ENCODE measurements around the gene HCN3.

The HCN3 gene

DNA sequence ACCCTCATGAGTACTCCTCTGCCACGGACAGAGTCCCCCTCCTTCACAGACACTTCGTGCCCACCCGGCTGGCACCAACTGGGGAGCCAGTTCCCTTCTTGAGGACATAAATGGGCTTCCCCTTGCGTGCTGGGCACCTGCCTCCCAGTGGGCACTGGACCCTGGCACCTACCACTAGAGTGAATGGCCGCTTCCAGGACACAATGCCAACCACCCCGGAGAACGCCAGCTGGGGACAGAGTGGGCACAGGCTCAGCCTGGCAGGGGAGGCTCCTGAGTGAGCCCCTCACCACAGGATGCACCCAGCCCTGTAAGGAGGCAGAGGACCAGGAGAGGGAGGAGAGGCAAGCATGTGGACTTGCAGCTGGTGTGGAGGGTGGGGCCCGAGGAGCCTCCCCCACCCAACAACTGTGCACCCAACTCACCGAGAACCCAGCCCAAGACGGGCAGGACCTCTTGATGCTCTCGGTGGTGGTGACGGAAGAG lies 23.0 kb upstream of the HCN3 start:
- no peak for DNase-seq (ENCODE audit: low read depth in 2 of 2, low spot score in 1 of 2)

DNA sequence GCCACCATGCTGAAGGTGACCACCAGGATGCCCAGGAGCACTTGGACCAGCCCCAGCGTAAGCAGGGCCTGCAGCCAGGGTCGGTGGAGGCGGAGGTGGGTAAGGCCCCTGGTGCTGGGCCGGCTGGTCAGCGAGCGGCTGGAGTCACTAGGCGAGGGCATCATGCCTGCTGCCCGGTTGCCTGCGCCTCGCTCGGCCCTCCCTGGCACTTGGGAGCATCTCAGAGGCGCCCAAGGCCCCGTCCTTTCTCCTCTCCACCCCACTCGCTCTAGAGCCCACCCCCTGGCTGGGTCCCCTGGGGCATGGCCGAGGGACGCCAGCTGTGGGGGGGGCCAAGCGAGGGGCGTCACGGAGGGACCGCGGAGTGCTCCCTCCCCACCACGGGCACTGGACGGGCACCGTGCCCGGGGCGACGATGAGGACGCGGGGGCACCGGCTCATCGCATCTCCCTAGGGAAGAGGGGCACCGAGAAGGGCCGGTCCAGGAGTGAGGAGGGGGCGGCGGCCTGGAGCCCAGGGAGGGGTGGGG lies 22.5 kb upstream of the HCN3 start:
- no peak for DNase-seq (ENCODE audit: low read depth in 2 of 2, low spot score in 1 of 2)

DNA sequence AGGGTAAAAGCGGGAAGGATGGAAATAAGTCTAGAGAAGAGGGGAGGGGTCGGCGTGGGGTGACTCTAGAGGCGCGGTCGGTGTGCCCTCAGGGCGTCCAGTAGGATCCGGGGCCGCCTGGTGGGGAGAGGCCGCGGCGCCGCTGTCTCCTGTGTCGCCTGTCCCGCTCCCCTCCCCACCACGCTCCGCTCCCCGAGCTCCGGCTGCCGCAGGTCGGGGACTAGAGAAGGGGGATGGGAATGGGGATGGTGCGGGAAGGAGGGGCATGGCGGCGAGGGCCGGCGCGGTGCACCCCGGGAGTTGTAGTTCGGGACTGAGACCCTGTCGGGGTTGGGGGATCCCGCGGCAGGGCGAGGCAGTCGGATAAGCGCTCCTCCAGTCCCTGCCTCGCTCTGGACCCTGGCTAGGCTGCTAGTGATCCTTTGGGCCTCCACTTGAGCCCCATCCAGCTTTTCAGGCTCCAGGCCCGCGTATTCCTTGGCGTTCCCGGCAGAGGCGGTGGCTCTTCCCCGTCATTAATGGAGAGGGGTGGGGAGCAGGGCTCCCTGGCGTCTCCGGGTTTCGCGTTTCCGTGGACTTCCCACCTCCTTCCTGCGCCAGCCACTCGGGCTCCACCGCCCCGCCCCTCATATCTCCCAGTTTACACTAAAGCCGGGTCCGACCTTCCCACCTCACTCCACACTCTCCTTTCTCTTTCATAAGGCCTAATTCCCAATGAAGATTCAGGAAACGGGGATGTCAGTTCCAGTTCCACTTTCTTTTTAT lies 21.8 kb upstream of the HCN3 start, which contains the start of gene ENTREP3:
Gene ENTREP3 (minus strand): TSS at position 241 of the 765 bp plus-strand sequence. CDS start 606 bp downstream, outside the sequence.
- peak in 1 of 2 donors; percentile 42 for DNase-seq (ENCODE audit: low read depth in 2 of 2, low spot score in 1 of 2)

DNA sequence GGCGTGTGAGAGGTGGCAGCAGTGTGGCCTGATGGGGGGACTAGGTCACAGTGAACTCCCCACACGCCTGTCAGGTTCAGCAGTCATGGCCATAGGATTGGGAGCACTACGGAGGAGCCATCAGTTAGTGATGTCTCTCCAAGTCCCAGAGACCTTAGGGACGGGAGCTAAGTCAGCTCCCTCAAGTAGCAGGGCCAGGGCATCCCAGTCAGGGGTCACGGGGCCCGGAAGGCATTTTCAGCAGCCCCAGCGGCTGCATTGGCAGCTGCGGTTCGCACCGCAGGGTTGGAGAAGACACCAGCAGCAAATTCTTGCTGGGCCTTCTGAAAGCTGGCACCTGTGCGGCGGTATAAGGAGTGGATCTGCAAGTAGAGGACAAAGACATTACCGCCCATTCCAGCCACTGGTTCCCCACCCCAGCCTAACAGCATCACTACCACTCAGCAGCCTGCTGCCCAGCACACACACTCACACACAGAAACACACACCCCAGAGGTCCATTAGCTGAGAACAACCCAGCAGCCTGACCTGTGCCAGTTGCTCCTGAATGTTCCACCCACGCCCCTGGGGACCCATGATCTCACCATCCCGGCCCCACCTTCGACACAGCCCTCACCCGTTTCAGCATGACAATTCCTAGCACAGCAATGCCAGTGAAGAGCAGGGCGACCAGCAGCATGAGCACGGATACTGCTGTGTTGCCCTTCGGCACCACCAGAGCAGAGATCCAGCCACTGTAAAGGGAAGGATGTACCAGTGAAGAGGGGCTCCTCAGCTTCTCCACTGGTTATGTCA lies 21.0 kb upstream of the HCN3 start:
- no peak for DNase-seq (ENCODE audit: low read depth in 2 of 2, low spot score in 1 of 2)

DNA sequence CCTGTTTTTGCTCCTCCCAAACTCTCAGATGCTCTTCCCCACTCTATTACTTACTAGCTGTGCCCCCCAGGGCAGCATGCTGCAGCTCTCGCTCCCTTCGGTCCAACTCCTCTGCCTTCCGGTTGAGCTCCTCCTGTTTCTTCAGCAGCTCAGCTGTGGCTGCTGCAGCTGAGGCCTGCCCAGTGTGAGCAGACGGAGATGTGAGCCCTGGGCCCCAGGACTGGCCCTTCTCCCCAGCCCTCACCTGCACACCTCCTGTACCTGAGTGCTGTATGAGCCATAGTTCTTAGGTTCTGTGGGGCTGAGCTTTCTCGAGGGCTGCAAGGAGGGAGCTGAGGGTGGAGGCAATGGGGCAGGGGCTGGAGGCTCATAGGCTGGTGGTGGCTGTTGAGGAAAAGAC lies 17.0 kb upstream of the HCN3 start:
- DNase-seq (ENCODE audit: low read depth in 2 of 2, low spot score in 1 of 2): no peak

DNA sequence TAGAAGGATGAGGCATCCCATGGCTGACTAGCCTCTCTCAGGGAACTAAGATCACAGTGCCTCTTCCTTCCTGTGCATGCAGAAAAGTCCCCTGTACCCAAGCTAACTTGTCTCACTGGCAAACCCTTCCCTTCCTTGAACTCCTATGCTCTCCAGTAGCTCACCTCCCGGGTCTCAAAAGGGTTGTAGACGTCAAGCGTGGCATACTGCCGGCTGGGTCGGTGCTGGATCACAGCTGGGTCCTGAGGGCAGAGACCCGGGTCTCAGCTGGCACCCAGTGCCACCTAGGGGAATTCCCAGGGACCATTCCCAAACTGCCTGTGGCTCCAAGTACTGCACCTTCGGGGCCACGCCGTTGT lies 15.8 kb upstream of the HCN3 start:
- DNase-seq (ENCODE audit: low read depth in 2 of 2, low spot score in 1 of 2): no peak

DNA sequence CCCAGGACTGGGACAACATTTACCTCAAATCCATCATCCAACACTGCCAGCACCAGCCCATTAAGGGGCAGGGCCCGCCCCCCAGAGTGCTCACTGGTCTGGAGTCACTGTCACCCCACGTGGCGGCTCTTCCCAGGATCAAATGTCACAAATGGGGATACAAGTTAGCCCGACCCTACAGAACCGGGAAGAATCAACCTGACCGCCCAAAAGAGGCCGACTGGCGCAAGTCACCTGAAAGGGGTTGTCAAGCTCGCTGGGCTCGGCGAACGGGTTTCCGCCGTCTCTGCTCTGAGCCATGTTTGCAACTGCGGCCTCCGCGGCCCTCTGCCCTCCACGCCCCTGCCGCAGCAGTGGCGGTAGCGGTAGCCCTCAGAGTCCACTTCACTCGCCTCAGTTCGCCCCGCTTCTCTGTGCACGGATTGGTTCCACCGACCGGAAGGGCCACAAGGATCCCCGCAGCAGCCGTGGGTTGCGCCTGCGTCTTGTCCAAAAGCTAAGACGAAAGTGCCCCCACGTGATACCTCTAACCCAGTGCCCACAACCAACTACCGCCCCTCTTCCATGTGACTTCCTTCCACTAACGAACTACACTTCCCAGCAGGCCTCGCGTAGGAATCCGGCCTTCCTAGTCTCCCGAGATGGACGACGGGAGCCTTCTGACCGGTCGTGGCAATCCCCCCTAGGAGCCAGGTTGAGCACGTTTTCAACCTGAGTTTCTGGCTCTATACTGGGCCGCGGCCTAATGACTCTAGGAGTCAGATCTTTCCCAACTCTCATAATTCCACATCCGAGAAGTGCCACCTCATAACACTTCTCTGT lies 15.2 kb upstream of the HCN3 start, which contains the start of gene SCAMP3:
Gene SCAMP3 (minus strand): TSS at position 509 of the 822 bp plus-strand sequence. CDS start 209 bp downstream, at position 300.
- peak; percentile 66 to 74 for DNase-seq (ENCODE audit: low read depth in 2 of 2, low spot score in 1 of 2)

DNA sequence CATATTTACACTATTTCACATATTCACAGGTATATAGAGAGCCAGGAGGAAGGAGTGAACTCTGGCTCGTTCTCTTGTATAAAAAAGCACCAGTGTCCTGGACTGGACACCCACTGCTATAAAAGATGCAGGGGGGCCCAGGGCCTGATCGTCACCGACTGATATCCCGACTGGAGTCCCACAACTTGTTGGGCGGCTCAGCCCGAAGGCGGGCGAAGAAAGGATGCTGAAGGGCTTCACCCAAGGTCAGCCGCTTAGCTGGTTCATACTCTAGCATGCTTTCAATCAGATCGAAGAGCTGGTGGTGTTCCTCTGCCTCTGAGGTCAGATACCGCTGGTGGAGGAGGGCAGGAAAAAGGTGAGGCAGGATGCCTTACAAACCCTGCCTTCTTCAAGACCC lies 14.2 kb upstream of the HCN3 start:
- no peak for DNase-seq (ENCODE audit: low read depth in 2 of 2, low spot score in 1 of 2)

DNA sequence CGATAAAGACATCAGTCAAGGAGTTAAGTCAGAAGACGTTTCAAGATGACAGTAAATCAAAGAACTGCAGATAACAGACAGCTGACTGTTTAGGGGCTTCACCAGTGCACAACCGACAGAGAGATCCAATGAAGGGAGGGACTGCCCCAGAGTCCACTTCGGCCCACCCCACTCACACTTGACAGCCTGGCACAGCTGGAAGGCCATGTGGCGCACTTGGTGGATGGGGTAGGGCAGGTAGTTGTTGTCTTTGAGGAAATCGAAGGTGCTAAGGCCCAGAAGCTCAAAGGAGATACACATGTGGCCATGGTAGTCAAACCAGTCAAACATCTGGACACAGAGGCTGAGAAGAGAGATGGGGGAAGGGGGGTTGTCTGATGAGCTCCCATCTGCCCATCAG lies 10.7 kb upstream of the HCN3 start:
- DNase-seq (ENCODE audit: low read depth in 2 of 2, low spot score in 1 of 2): no peak

DNA sequence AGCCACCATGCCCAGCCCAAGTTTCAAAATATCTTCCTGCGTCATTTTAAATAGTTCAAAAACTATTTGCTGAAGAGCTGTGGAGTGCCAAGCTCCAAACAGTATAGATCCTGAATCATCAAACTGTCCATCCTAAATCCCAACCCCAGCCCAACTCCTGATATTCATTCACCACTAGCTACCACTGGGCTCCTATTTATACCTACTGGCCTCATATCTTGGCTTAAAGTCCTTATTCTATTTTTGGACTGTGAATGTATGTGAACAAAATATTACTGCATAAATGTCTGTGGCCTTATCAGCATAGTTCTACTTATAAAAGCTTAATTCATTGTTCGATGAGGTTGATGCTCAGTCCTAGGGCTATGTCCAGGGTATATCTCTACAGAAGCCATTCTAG lies 9.9 kb upstream of the HCN3 start:
- no peak for DNase-seq (ENCODE audit: low read depth in 2 of 2, low spot score in 1 of 2)

DNA sequence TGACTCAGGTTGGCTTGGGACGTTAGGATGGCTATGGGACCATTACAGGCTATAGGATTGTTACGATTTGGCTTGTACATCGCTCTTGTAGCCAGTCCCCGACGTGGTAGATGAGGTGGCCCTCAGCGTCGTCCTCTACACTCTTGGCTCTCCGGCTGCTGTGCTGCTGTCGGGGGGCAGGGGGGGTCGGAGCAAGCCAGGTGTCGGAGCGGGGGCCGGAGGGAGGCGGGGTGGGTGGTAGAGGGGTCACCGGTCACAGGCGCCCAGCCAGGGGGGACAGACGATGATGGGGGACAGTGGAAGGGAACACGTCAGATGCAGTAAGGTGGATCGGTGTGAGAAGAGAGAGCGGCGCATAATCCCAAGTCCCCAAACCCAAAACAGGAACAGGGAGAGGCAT lies 8.6 kb upstream of the HCN3 start:
- no peak for DNase-seq (ENCODE audit: low read depth in 2 of 2, low spot score in 1 of 2)

DNA sequence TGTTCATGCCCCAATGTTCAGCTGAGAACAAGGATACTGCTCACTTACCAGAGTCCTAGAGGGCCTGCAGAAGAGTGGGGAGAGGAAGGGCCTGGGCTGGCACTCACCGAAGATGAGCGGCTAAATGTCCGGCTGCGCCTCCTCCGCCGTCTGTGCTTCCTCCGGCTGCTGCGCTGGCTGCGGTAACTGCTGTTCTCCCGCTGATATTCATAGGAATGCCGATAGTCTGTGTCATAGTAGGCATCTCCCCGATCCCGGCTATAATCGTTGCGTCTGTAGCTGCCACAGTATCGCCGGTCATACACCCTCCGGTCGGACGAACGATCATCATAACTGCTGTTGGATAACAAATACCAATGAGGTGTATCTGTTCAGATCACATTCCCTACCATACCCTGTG lies 7.9 kb upstream of the HCN3 start:
- no peak for DNase-seq (ENCODE audit: low read depth in 2 of 2, low spot score in 1 of 2)

DNA sequence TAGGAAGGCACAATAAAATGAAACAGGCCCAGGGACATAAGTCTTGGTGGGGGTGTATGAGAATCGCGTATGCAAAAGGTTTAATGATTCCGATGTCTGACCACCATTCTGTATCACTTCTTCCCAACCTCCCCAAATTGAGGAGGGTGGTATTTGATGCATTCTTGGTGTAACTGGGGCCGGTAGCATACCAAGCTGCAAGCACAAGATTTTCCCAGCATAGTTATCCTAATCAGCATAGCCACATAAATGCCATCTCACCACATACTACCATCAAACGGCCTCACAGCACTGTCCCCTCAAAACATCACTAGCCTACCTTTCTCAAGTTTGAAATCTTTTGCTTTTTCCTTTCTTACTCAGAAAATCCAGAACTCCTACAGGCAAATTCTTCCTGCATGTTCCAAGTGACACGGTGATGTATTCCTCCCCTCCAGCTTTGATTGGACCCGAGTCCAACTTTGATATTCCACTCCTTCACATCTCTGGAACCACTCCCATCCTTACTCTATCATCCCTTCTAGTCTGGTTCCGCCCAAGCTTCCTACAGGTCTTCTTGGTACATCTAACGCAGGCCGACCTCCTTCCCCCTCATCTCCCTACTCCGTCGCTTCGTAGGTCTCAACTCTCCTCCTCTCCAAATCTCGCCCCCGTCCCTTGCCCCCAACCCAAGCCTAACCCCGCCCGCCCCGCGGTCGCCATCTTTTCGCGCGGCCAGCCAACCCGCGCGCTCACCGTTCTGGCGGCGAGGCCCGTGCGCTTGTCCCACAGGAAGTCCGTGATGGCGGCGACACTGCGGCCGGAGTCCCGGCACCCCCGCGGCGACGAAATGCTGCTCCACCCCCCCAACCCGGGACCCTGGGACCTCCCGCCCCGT lies 4.6 kb upstream of the HCN3 start:
- DNase-seq (ENCODE audit: low read depth in 2 of 2, low spot score in 1 of 2): peak in 1 of 2 donors; percentile 25

DNA sequence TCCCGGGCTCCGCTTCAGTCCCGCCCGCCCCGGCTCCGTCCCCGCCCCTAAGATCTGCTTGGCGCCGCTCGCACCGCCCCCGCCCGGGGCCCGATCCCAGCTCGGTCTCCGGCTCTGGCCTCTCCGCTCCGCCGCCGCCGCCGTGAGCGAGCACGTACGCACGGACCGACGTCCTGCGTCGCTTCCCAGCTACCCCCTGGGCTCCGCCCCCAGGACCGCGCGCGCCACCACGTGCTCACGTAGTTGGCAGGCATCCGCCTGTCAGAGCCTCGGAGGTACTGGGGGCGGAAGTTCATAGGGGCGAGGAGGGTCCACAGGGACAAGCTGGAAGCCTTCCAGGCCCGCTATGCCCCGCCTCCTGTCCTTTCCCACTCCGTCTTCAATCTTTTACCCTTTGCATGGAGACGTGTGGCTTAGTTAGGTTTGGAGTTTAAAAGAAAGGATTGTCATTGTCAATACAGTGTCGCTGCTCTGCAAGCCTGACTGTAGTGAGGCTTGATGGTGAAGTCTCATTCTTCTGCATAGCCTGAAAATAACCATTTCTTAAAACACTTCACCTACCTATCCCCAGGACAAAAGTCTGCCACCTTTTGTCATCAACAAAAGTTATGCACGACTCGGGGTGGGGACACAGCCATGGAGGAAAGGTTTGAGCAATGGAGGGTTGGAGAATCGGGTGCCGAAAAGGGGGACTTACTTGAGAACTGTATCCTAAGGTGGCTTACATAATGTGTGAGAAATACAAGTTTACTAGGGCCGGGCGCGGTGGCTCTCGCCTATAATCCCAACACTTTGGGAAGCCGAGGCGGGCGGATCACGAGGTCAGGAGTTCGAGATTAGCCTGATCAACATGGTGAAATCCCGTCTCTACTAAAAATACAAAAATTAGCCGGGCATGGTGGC lies 3.7 kb upstream of the HCN3 start, which contains the start of gene CLK2:
Gene CLK2 (minus strand): TSS at position 162 of the 903 bp plus-strand sequence. CDS start 2,527 bp downstream, outside the sequence.
- DNase-seq (ENCODE audit: low read depth in 2 of 2, low spot score in 1 of 2): peak; percentile 83 to 91

DNA sequence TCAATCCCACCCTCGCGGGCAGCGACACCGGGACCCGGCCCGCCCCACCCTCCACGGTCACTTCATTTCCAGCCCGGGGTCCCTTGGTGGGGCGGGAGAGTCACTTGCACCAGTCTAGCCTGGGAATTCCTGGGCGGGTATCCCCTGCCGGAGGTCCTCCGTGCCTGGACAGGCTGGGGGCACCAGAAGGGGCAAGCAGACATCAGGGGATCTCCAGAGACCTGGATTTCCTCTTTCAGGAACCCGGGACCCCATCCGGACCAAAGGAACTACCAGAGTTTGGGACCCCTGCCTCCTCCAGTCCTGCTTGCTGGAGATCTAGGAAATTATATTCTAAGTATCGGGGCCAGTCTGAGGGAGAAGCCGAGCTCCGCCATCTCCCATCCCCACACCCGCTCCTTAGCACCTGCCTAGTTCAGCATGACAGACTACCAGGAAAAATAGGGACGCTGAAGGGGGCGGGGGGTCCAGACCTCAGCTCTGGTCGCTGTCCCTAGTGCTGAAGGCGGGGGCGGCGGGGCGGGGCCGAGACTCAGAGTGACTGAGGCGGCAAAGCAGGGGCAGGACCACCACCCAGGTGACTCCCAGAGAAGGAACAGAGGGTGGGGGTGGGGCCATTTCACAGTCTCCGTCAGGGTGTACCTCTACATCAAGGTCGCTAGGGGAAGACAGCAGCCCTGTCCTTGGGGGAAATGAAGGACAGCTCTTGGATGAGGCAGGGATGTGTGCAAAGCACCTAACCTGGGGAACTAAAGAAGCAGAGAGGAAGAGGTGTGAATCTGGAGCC lies 832 bp downstream of the HCN3 start:
- DNase-seq (ENCODE audit: low read depth in 2 of 2, low spot score in 1 of 2): peak; percentile 39 to 48

DNA sequence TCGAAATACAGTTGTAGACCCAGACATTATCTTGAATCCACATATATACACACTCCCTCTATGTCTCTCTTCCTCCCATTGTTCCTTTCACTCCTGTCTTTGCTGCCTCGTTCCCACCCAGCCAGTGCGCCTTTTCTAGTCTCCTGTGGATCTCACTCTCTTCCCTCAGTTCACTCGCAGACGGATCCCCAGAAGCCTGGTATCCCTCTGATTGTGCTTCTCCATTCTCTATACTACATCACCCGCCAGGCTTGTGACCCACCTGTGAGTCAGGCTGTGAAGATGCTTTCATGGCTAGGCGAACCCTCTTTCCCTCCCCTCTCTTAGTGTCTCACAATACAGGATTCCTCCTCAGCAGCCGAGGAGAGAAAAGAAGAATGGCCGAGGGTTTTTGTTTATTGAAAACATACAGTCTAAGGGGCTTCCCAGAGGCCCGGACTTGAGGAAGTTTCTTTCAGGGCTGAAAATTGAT lies 1.5 kb downstream of the HCN3 start:
- no peak for DNase-seq (ENCODE audit: low read depth in 2 of 2, low spot score in 1 of 2)

DNA sequence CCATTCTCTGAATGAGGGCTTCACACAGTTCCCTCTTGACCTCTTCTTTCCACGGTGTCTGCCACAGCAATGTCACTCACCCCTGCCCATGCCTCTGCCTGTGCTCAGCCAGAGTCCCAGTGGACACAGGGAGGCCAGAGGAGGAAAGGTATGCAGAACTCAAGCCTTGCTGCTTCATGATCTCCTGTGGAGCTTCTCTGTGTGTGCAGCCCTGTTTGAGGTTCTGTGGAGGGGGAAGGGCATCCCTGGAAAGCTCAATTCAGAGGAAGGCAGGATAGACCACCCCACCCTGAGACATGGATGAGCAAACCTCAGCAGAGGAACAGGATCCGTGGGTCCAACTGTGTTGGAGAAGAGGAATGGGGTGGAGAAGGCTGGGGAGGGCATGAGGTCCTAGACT lies 2.0 kb downstream of the HCN3 start:
- no peak for DNase-seq (ENCODE audit: low read depth in 2 of 2, low spot score in 1 of 2)

DNA sequence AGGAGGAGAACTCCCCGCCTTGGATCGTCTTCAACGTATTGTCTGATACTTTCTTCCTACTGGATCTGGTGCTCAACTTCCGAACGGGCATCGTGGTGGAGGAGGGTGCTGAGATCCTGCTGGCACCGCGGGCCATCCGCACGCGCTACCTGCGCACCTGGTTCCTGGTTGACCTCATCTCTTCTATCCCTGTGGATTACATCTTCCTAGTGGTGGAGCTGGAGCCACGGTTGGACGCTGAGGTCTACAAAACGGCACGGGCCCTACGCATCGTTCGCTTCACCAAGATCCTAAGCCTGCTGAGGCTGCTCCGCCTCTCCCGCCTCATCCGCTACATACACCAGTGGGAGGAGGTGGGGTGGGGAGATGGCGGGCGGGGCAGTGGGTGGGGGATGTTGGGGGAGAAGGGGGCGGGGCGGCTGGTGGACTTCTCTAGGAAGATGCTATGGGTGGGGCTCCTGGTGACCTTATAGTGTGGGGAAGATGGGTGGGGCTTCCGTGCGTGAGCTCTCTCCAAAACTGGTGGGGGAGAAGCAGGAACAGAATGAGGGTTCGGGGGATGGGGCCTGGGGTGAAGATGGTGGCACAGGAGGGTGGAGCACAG lies 5.3 kb downstream of the HCN3 start:
- no peak for DNase-seq (ENCODE audit: low read depth in 2 of 2, low spot score in 1 of 2)

Measured in stimulated activated CD8-positive, alpha-beta memory T cell treated with anti-CD3 and anti-CD28 coated beads, Interleukin-4, amount 100 ng/mL, for 1 hour (primary cell).